HepG2 (cell line): ENCODE data around the gene ZDHHC16. TPM values are rescaled to one million over a fixed set of nuclear protein-coding genes. Genes with fewer than 3 reads are reported as not detected.

Experiments
- ATAC-seq: fragments of 200-7000 bp; cut with Tn5 transposase; 3 replicates; pipeline ENCODE4 v1.9.1; 2020; ENCODE audit warnings: mild to moderate bottlenecking, moderate library complexity
- BruUV-seq: library from RNA; stranded (reverse); fragments of 400-500 nt; replicated peaks from 2 replicates; lab custom pipeline; 2021; lab: Mats Ljungman, UMichigan
- CTCF ChIA-PET: fragments of 300-600 bp; formaldehyde crosslinking; extraction: SDS; loops from one replicate; lab custom pipeline; 2021; ENCODE audit warnings: low total read pairs, inconsistent platforms, low intra/inter-chr PET ratio; lab: Yijun Ruan, JAX
- POLR2A ChIA-PET: fragments of 350-600 bp; sonication (Branson Sonifier 250); formaldehyde crosslinking; loops from one replicate; lab custom pipeline; 2020; ENCODE audit warnings: antibody characterized with exemption, inconsistent platforms; lab: Yijun Ruan, JAX
- DNase-seq: peaks from one replicate; pipeline ENCODE4 v3.0.0-alpha.2; 2015; ENCODE audit warnings: low spot score
- FAIRE-seq: peaks from 3 replicates; lab custom pipeline; 2011; peaks lifted over from hg19 to GRCh38; lab: Jason Lieb, UNC
- H2AFZ ChIP-seq: one replicate; pipeline ENCODE4 v1.6.1; 2011; ENCODE audit warnings: low read length, inconsistent platforms
- H3K27ac ChIP-seq: fragments of 300-600 bp; 3 replicates; pipeline ENCODE4 v1.8.0; 2011; ENCODE audit warnings: mixed run types, mild to moderate bottlenecking, mixed read lengths, low read length, inconsistent platforms; ENCODE audit not compliant: insufficient read depth; ENCODE audit errors: extremely low read length
- H3K27me3 ChIP-seq, 2 experiments: fragments of 200-600 bp in 1 of 2; 2 replicates in 1 of 2; 3 replicates in 1 of 2; pipeline versions ENCODE4 v1.6.0 to v1.8.0; 2011; ENCODE audit warnings: low read length in 2 of 2, mild to moderate bottlenecking in 2 of 2, moderate library complexity in 2 of 2, inconsistent platforms in 1 of 2; ENCODE audit not compliant: insufficient read depth in 2 of 2, control insufficient read depth in 1 of 2
- H3K36me3 ChIP-seq, 2 experiments: fragments of 200-600 bp in 1 of 2; replicated peaks in 1 of 2; 2 replicates in 1 of 2; 3 replicates in 1 of 2; pipeline versions ENCODE4 v1.5.1 to v1.8.0; 2011; ENCODE audit warnings: low read length in 2 of 2, inconsistent platforms in 1 of 2; ENCODE audit not compliant: insufficient read depth in 2 of 2, control insufficient read depth in 1 of 2
- H3K4me1 ChIP-seq: 2 replicates; pipeline ENCODE4 v1.5.1; 2012; ENCODE audit warnings: low read length, inconsistent platforms; ENCODE audit not compliant: insufficient read depth
- H3K4me2 ChIP-seq: 2 replicates; pipeline ENCODE4 v1.6.0; 2011; ENCODE audit warnings: low read depth, low read length, inconsistent platforms
- H3K4me3 ChIP-seq, 3 experiments: fragments of 200-600 bp in 1 of 3; sonication (generic), shearing (Covaris generic) in 1 of 3; replicated peaks in 1 of 3; 2 replicates each; pipeline ENCODE4 v1.5.1; 2011 to 2016; ENCODE audit warnings: low read length in 3 of 3, inconsistent platforms in 2 of 3, low read depth in 2 of 3, mild to moderate bottlenecking in 2 of 3, control low read depth in 1 of 3, mixed read lengths in 1 of 3; ENCODE audit not compliant: insufficient read depth in 1 of 3
- H3K79me2 ChIP-seq: one replicate; pipeline ENCODE4 v1.6.1; 2011; ENCODE audit warnings: low read length, inconsistent platforms; ENCODE audit not compliant: insufficient read depth
- H3K9ac ChIP-seq: 2 replicates; pipeline ENCODE4 v1.6.0; 2011; ENCODE audit warnings: mild to moderate bottlenecking, low read depth, low read length, inconsistent platforms; ENCODE audit not compliant: insufficient read depth
- H3K9me3 ChIP-seq: 2 replicates; pipeline ENCODE4 v1.5.1; 2012; ENCODE audit warnings: mild to moderate bottlenecking, low read length
- H4K20me1 ChIP-seq: 2 replicates; pipeline ENCODE4 v1.6.0; 2011; ENCODE audit warnings: inconsistent platforms, mild to moderate bottlenecking, low read length, moderate library complexity; ENCODE audit not compliant: insufficient read depth
- ATF4 ChIP-seq, 2 experiments: fragments of 450-650 bp in 1 of 2; sonication (generic) in 1 of 2; formaldehyde crosslinking; IDR thresholded peaks; 2 replicates each; pipeline versions ENCODE4 v1.5.0 to v1.8.0; 2020 to 2022; ENCODE audit warnings: mild to moderate bottlenecking in 1 of 2, missing genetic modification reagents in 1 of 2
- HDAC1 ChIP-seq: sonication (generic); formaldehyde crosslinking; IDR thresholded peaks from 2 replicates; pipeline ENCODE4 v1.5.1; 2020; ENCODE audit warnings: mild to moderate bottlenecking, missing genetic modification reagents
- HOXA5 ChIP-seq: sonication (generic); formaldehyde crosslinking; IDR thresholded peaks from 2 replicates; pipeline ENCODE4 v1.4.0; 2020; ENCODE audit warnings: missing genetic modification reagents
- MNT ChIP-seq: fragments of 450-650 bp; IDR thresholded peaks from 2 replicates; pipeline ENCODE4 v1.6.1; 2016
- NFKBIZ ChIP-seq: IDR thresholded peaks from 2 replicates; pipeline ENCODE4 v1.6.1; 2018; ENCODE audit warnings: missing genetic modification reagents, missing compliant biosample characterization
- NFRKB ChIP-seq: fragments of 450-650 bp; IDR thresholded peaks from 2 replicates; pipeline ENCODE4 v1.6.1; 2017
- NFYB ChIP-seq: sonication (generic); formaldehyde crosslinking; IDR thresholded peaks from 2 replicates; pipeline ENCODE4 v1.4.0; 2020; ENCODE audit warnings: missing genetic modification reagents
- TERF1 ChIP-seq: sonication (generic); formaldehyde crosslinking; IDR thresholded peaks from 2 replicates; pipeline ENCODE4 v1.8.0; 2022; ENCODE audit warnings: mild to moderate bottlenecking, missing genetic modification reagents, moderate library complexity
- YY1 ChIP-seq: IDR thresholded peaks from 2 replicates; pipeline ENCODE4 v1.6.1; 2011; ENCODE audit warnings: low read length, low read depth, moderate library complexity, mild to moderate bottlenecking; ENCODE audit not compliant: insufficient read depth, insufficient replicate concordance
- ZMAT5 ChIP-seq: sonication (generic); formaldehyde crosslinking; IDR thresholded peaks from 2 replicates; pipeline ENCODE4 v1.5.0; 2020; ENCODE audit warnings: mild to moderate bottlenecking, low read depth, missing genetic modification reagents, borderline replicate concordance
- ZNF143 ChIP-seq: sonication (generic); formaldehyde crosslinking; IDR thresholded peaks from 2 replicates; pipeline ENCODE4 v1.4.0; 2020; ENCODE audit warnings: missing genetic modification reagents
- ZNF20 ChIP-seq: sonication (generic); formaldehyde crosslinking; IDR thresholded peaks from 2 replicates; pipeline ENCODE4 v1.4.0; 2020; ENCODE audit warnings: mild to moderate bottlenecking, moderate library complexity, missing genetic modification reagents
- ZNF280D ChIP-seq: sonication (generic); formaldehyde crosslinking; IDR thresholded peaks from 2 replicates; pipeline ENCODE4 v1.5.1; 2020; ENCODE audit warnings: mild to moderate bottlenecking, missing genetic modification reagents
- ZNF484 ChIP-seq: sonication (generic); formaldehyde crosslinking; IDR thresholded peaks from 2 replicates; pipeline ENCODE4 v1.5.1; 2020; ENCODE audit warnings: mild to moderate bottlenecking, low read depth, missing genetic modification reagents, borderline replicate concordance
- ZNF773 ChIP-seq: sonication (generic); formaldehyde crosslinking; IDR thresholded peaks from 2 replicates; pipeline ENCODE4 v1.4.0; 2020; ENCODE audit warnings: missing genetic modification reagents, borderline replicate concordance
- WGBS: methylation state at CpG from one replicate; pipeline ENCODE4 v1.1.6; 2017; ENCODE audit warnings: low lambda C conversion rate; 5-methylcytosine and 5-hydroxymethylcytosine counted together
- in situ Hi-C: cut with HindIII; loops from 2 replicates; pipeline ENCODE4 v1.10.0; 2017; ENCODE audit warnings: low pct_unique_long_range_greater_than_20kb; ENCODE audit not compliant: extremely low pct_ligation_motif_present
- intact Hi-C: fragments of 100-400 bp; cut with micrococcal nuclease; formaldehyde crosslinking; loops from one replicate; pipeline ENCODE4 v1.10.0; 2022; ENCODE audit not compliant: unreplicated experiment
- polyA plus RNA-seq, 8 experiments: library from polyadenylated mRNA; depleted of rRNA in 3 of 8; stranded (reverse) in 7 of 8; unstranded in 1 of 8; fragments of >200 nt; fragmentation: Illumina TruSeq in 4 of 8; extraction: Trizol in 4 of 8; gene quantifications; 2 replicates each; pipeline versions ENCODE4 v1.2.1 to v1.2.3, GENCODE V29; 2011 to 2016; ENCODE audit warnings: low read depth in 4 of 8, missing spikeins in 1 of 8, mixed read lengths in 1 of 8; ENCODE audit not compliant: insufficient read depth in 1 of 8
- total RNA-seq, 5 experiments: library from RNA; depleted of rRNA; stranded (reverse); fragments of >200 nt; fragmentation: Illumina TruSeq; extraction: Trizol; gene quantifications; 2 replicates each; pipeline ENCODE4 v1.2.3, GENCODE V29; 2016; ENCODE audit warnings: low read depth in 1 of 5

The ZDHHC16 gene
- total and polyA plus RNA-seq, 2 of the 13 experiments (the other 11 are each of a cell fraction or from before 2014, with no cell fraction given): 40.8 to 41.8 TPM

GRCh38 chr10:97498076-97498840, 52.3 kb downstream of the ZDHHC16 start, which contains the start of gene MMS19:
Gene MMS19 (minus strand): TSS chr10:97498422. CDS start chr10:97498384, 38 bp downstream.
- peaks cover 52% of the 10 kb centered on the region for H3K79me2 ChIP-seq
- no peak within 1 kb of the TSS for H2AFZ ChIP-seq
- H3K27me3 ChIP-seq: no peaks in the 10 kb centered on the region; a peak in 1 of 5 replicates
- ChIA-PET CTCF (no interaction called here), POLR2A (interaction anchor here (0.7 to 1.7 kb wide), 11 partner anchors 10 to 189 kb away, joined by 3 to 5 read pairs (median 4); partner anchors contain the start of gene AVPI1)
- peak within 1 kb of the TSS; percentile 67 to 90 (median 89) for H3K4me3 ChIP-seq
- in situ Hi-C loops (no loop called here), intact Hi-C loops (loop anchor here (2.0 kb wide), 1 partner anchor 55 kb away; no protein-coding TSS in a partner anchor)
- peak within 1 kb of the TSS; percentile 90 for H3K27ac ChIP-seq
- under 1% methylated on average over 23 of the region's 73 CpGs for WGBS
- BruUV-seq: TSS peak; percentile 65
- FAIRE-seq: peak; percentile 72
- H3K4me1 ChIP-seq: peaks cover 61% of the 10 kb centered on the region
- peak; percentile 76 for ATAC-seq
- peaks cover 2 to 4% of the 10 kb centered on the region in 2 experiments; a peak in 3 of 5 replicates for H3K36me3 ChIP-seq
- H4K20me1 ChIP-seq: peaks cover 24% of the 10 kb centered on the region
- H3K4me2 ChIP-seq: peak within 1 kb of the TSS; percentile 91
- no peaks in the 10 kb centered on the region for H3K9me3 ChIP-seq
- peak; percentile 93 for DNase-seq
- peak within 1 kb of the TSS; percentile 92 for H3K9ac ChIP-seq
- TF ChIP-seq ZMAT5 (CRISPR knock-in tag): no peak
- TF ChIP-seq ZNF280D: peak; percentile 12; the same call in 1 of the 2 replicates
- TF ChIP-seq ZNF20 (CRISPR knock-in tag): no peak
- TF ChIP-seq ATF4 (CRISPR knock-in tag; IDR thresholded peaks at IDR 0.05): peak in 1 of 2 experiments; percentile 37; a peak in 1 of 4 replicates
- peak; percentile 43 for TF ChIP-seq MNT
- no peak for TF ChIP-seq ZNF484 (CRISPR knock-in tag)
- no peak for TF ChIP-seq TERF1 (CRISPR knock-in tag)
- TF ChIP-seq ZNF143 (CRISPR knock-in tag): no peak
- TF ChIP-seq NFYB (CRISPR knock-in tag): peak; percentile 72
- TF ChIP-seq HOXA5 (CRISPR knock-in tag): no peak
- 0 out of 2 replicates have a peak, but pooled peaks have one; percentile 25 for TF ChIP-seq NFRKB
- 0 out of 2 replicates have a peak, but pooled peaks have one; percentile 50 for TF ChIP-seq NFKBIZ (CRISPR knock-in tag)
- peak; percentile 95 for TF ChIP-seq YY1
- no peak for TF ChIP-seq ZNF773 (CRISPR knock-in tag)
- peak; percentile 11; the same call in 1 of the 2 replicates for TF ChIP-seq HDAC1
